ENCODE results near the gene TMEM156.
"Not testable (repeated sequence)": the region's sequence is repeated elsewhere in the genome, so short reads cannot be mapped to it uniquely, and the experiment has no call there.

The TMEM156 gene

DNA sequence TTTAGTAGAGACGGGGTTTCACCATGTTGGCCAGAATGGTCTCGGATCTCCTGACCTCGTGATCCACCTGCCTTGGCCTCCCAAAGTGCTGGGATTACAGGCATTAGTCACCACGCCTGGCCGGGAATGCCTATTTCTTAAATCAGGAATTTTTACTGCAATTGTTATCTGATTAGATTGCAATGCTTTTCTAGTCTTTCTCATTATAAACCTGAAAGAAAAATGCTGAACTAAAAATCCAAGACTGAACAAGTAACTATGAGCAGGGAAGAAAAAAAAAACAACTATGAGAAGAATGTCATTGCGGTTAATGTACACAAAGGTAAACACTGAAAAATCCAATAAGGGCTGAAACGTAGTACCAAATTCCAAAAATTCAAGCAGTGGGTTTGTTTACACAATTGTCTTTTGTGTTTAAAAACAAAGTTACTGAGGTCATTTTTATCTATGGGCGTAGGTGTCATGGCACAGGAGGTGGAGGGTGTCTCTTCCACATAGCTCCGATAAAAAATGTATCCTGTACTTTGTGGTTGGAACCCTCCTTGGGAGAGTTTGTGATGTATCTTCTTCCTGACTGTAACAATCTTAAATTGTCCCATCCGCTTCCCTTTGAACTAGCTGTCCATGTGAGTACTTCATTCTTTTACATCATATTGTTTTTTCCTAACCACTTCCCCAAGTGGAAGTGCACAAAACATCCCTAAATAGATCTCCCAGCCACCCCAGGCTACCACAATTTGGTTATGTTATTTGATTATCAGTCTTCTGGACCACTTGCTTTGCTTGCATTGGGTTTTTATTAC is 11.1 kb upstream of the TMEM156 start:
- DNase-seq = no peak

DNA sequence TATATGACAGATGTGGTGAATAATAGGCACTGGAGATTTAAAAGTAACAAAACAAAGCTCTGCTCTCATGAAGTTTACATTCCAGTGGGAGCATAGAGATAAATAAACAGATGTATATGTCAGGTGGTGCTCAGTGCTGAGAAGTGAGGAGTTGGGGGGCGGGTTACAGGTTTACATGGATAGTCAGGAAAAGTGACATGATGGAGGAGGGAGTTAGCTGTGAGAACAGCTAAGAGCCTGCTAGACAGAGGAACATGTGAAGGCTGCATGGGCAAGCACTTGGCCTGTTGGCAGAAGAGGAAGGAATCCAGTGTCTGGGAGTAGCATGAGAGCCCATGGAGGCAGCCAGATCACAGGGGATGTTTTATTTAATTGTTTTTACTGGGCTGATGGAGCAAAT is 10.2 kb upstream of the TMEM156 start:
- no peak for DNase-seq

DNA sequence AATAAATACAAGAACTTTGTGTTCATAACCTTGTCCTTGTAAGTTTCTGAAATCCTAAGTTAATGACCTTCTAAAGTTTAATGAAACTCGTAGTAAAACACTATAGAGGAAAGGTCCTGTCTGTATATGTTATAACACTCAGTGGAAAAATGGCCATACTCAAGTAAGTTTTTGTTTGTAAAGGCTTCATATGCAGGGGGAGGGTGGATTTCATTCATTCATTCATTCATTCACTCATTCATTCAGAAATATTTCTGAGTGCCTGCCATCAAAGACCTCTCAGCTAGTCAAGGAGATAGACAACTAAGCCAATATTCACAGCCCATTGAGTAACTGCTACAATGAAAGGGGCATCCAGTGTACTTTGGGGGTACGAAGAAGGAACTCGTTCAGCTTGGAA is 6.9 kb upstream of the TMEM156 start:
- DNase-seq = no peak

DNA sequence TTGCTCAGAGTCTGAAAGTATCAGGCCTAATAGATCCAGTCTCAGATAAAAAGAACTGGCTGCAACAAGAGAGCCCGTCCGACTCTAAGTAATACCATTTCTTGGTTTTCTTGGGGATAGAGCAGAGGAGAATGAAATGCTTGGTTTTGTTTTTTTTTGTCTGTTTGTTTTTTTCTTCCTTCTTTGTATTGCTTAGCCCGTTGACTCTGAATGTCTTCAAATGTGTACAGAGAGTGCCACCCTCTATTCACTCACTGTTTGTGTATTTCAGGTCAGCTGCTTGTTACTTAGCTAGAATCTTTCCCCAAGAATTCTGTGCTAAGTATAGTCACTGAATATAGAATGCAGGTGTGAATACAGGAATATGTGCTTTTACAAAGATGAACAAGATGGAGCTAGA is 5.7 kb upstream of the TMEM156 start:
- DNase-seq = no peak

DNA sequence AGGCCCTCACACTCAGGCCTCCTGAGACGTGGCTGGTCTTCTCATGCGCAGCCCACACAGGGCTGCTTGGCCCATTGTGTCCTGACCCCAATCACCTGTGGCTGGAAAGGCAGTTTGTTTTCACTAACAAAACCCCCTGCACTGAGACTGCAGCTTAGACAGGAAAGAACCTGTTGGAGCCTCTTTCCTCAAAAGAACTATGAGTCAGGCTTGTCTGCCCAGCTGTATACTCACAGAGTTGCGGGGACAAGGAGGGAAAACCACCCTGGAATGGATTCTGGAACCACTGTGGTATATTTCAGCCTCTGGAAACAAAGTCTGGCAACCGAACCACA is 5.2 kb upstream of the TMEM156 start:
- no peak for DNase-seq

DNA sequence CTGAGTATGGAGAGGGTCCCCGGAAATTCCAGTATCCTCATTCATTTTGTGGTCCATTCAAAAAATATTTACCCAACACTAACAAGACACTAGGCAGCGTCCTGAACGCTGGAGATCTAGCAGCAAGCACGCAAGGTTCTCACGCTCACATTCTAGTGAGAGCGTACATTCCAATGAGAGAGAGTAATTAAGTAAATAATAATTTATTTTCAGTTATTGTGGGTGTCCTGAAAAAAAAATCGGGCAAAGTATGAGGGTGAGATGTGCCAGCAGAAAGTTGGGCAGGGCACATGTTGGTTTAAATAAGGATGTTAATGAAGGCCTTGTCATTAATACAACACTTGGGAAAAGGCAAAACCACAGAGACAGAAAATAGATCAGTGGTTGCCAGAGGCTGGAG is 4.0 kb upstream of the TMEM156 start:
- no peak for DNase-seq

DNA sequence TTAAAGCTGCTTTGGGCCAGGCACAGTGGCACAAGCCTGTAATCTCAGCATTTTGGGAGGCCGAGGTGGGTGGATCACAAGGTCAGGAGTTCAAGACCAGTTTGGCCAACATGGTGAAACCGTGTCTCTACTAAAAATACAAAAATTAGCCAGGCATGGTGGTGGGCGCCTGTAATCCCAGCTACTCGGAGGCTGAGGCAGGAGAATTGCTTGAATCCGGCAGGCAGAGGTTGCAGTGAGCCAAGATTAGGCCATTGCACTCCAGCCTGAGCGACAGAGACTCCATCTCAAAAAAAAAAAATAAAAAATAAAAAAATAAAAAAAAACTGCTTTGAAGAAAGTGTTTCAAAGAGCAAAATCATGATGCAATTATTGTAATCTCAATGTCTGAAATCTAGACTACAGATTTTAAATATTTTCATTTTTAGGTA is 604 bp downstream of the TMEM156 start:
- not testable (repeated sequence) for DNase-seq

DNA sequence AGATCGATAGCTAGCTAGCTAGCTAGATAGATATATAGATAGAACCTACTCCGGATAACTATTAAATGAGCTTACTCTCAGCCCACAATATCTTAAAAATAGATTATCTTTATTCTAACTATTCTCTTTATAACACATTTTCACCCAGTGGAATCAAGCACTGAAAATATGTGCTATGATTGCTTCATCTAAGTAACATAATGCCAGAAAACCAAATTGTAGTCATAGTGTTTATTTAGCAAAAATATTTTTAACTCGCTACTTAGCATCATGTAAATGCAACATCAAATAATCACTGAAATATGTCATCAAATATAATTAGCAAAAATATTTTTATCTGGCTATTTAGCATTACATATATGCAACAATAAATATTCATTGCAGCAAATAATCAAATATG is 1.5 kb downstream of the TMEM156 start:
- DNase-seq = no peak

DNA sequence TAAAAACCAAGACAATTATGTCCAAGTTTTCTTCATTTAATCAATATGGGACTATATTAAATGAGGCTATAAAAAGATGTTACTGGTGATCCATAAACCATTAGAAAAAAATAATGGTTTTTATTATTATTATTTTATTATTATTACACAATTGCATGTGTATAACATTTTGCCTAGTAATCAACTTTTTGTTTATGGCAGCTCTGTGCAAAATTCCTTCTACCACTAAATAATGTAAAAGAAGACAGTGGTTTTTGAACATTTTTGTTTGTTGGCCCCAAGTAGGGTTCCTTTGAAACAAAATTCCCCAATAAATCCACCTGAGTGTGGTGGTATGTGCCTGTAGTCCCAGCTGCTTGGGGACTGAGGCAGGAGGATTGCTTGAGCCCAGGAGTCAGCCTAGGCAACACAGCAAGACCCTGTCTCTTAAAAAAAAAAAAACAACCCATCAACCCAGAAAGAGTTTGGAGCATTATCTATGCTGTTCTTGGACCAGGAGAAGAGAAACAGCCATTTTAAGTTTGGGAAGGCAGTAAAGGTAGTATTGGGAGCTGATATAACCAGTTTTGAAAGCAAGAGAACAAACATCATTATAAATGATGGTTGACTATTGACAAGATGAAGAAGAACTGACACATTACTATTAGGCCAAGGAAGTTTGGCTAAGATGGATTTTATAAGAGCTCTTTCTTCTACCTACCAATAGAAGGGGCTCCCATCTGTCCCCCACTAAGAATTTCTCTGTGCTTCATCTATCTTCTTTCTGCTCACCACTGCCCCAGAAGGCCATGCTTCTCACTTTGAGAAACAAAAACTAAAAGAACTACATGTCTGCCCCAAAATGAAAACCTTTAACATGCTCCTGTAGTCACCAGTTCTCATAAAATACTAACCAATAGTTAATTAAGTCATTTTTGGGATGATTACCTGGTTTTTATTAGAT is 2.2 kb downstream of the TMEM156 start:
- DNase-seq = no peak

DNA sequence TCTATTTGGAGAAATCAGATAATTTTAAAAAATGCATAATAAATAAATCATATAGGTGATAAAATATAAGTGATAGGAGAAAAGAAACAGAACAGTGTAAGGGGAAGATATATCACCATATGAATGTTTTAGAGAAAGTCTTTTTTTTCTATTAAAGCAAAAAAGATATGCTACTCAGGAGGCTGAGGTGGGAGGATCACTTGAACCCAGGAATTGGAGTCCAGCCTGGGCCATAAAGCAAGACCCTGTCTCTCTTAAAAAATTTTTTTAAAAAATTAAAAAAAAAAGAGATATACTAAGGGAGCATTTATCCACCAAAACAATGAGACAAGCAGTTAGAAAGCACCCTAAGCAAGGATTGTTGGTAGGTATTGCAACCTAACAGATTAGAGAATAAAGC is 6.1 kb downstream of the TMEM156 start:
- no peak for DNase-seq

DNA sequence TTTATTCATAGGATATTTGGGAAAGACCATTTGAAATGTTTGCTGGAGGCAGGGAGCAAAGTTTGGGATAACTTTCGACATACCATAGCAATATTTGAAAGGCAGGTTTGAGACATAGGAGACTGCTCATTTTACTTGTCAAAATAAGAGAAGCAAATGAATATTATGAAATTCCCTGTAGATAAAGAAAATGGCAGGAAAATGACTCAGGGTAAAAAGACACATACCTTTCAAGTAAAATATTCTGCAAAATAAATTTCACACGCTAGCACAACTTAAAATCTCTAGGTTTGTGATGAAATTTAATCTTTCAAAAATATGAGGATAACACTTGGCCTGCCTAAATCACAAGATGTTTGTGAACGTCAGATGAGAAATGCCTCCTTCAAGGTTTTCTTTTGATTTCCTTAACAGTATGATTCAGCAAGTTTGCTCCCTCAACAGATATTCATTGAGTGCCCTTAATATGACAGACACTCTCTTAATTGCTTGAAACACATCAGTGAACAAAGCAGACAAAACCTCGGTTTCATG is 6.6 kb downstream of the TMEM156 start:
- DNase-seq = no peak

DNA sequence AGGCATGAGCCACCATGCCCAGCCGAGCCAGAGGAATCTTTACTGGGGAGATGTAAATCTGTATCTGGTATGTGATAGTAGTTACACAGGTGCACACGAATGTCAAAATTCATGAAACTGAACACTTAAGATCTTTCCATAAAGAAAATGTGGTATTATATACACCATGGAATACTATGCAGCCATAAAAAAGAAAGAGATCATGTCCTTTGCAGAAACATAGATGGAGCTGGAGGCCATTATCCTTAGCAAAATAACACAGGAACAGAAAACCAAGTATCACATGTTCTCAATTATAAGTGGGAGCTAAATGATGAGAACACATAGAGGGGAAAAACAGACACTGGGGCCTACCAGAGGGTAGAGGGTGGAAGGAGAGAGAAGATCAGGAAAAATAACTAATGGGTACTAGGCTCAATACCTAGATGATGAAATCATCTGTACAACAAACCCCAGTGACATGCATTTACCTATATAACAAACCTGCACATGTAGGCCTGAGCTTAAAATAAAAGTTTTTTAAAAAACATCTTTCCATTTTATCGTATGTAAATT is 7.8 kb downstream of the TMEM156 start:
- no peak for DNase-seq

DNA sequence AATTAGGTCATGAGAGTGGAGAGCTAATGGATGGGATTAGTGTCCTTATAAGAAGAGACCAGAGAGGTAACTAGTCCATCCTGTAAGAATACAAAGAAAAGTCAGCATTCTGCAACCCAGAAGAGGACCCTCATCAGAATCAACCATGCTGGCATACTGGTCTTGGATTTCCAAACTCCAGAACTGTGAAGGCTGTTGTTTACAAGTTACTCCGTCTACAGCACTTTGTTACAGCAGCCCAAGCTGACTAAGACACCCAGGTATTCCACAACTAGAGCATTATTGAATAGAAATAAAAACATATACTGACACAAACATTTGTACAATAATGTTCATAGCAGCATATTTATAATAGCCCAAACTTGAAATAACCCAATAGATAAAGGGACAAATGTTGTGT is 9.2 kb downstream of the TMEM156 start:
- DNase-seq = no peak

DNA sequence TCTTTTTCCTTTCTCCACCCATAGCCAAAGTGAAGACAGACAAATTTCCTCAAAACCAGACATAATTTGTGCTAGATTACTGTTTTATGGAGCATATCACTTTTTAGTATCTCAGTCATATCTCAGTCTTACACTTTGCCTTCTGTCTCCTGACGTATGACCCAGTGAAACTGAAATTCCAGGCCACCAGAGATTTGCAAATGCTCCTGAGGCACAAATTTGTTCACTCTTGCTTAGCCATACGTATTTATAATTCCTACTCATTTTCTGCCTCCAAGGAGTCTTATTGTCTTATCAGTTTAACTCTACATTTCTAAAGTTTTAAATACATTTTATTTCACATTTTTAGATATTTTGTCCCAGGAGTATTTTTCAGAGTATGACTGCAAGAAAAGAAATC is 10.0 kb downstream of the TMEM156 start:
- DNase-seq = no peak

DNA sequence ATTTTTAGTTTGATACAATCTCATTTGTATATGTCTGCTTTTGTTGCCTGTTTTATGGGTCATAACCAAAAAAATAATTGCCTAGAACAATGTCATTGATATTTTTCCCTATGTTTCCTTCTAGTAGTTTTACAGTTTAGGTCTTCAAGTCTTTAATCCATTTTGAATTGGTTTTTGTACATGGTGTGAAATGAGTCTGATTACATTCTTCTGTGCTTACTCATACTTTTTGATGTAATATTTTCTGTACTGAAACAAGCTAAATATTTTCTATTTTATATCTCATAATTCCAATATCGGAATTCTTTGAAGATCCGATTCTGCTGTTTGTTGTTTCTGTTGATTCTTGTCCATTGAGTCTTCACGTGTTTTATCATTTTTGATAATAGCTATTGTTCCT is 10.6 kb downstream of the TMEM156 start:
- DNase-seq = no peak

DNA sequence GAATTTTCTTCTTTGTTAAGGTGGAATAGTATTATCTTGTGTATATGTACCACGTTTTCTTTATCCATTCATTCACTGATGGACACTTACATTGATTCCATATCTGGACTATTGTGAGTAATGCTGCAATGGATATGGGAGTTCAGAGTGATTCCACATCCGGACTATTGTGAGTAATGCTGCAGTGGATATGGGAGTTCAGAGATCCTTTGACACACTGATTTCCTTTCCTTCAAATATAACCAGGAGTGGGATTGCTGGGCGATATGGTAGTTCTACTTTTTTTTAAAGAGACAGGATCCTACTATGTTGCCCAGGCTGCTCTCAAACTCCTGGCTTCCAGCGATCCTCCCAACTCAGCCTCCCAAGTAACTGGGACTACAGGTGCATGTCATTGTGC is 12.1 kb downstream of the TMEM156 start:
- DNase-seq = no peak

DNA sequence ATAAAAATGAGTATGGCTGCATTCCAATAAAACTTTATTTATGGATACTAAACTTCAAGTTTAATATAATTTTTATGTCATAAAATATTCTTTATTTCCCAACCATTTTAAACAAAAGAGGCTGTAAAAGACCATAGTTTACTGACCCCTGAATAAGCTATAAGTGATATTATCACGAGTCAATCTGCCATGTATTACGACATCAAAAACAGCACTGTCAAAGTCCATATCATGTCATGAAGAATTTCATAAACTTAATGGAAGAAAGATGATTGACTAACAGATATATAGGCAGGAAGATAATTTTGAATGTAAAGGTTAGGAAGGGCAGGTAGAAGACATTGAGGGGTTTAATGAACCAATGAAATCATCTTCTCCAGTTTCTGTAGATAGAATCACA is 18.2 kb downstream of the TMEM156 start:
- no peak for DNase-seq

DNA sequence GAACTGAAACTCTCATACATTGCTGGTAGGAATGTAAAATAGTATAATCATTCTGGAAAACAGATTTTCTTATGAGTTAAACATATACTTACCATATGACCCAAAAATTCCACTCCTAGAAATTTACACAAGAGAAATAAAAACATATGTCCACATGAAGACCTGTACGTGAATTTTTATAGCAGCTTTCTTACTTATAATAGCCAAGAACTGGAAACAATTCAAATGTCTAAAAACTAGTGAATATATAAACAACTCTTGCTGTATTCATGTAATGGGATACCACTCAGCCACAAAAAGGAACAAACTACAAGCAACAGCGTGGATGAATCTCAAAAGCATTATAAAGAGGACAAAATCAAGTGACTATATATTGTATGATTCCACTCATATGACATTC is 27.5 kb downstream of the TMEM156 start:
- no peak for DNase-seq

DNA sequence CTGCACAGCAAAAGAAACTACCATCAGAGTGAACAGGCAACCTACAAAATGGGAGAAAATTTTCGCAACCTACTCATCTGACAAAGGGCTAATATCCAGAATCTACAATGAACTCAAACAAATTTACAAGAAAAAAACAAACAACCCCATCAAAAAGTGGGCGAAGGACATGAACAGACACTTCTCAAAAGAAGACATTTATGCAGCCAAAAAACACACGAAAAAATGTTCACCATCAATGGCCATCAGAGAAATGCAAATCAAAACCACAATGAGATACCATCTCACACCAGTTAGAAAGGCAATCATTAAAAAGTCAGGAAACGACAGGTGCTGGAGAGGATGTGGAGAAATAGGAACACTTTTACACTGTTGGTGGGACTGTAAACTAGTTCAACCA is 30.2 kb downstream of the TMEM156 start:
- DNase-seq = not testable (repeated sequence)

DNA sequence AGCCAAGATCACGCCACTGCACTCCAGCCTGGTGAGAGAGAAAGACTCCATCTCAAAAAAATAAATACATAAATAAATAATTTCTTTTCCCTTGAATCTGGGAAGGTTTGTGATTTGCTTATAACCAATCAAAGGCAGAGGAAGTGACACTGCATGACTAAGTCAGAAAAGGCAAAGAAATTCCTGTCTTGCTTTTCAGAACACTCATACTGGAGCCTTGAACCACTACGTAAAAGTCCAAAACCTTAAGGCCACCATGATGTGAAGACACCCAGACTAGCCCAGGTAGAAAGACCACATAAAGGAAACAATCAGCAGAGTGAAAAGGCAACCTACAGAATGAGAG is 36.6 kb downstream of the TMEM156 start:
- no peak for DNase-seq

DNA sequence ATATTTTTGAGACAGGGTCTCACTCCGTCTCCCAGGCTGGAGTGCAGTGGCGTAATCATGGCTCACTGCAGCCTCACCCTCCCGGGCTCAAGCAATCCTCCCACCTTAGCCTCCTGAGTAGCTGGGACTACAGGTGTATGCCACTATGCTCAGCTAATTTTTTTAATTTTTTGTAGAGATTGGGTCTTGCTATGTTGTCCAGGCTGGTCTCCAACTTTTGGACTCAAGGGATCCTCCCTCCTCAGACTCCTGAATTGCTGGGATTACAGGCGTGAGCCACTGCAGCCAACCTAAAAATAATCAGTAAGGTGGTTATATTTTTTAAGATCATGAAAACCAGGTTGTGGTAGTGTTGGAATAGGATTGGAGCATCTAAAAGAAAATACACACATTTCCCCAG is 38.1 kb downstream of the TMEM156 start:
- DNase-seq = no peak

DNA sequence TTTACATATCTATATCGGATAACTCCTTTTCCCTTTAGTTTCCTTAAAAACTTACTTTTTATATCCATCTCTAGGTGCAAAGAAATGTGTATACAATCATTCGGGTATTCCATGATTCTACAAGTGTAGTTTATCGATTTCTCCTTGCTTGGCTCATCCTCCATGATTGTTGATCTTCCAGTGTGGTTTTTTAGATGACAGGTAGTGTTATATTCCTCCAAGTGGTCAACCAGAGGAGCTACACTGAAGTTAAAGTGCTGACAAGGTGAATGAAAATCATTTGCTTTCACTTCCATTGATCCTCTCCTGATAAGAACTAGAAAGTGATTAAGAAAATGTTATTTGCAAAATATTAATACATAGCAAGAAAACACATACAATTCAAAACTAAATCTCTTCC is 38.5 kb downstream of the TMEM156 start:
- no peak for DNase-seq

DNA sequence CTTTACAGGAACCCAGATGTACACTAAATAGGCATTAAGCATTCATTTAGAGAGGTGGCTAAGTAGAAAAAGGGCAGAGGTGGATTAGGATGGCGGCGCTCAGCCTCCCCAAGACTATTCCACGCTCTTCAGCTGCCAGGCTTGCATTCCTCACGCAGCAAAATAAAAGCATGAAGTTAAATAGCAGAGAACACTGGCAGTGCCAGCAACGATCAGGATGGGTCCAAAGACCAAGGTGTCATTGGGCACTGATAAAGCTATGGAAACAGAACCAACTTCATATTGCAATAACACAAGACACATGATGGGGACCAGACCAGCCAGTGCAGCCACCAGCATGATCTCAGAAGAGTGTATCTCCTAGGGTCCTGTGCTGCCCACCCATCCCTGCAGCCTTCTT is 42.0 kb downstream of the TMEM156 start:
- no peak for DNase-seq

DNA sequence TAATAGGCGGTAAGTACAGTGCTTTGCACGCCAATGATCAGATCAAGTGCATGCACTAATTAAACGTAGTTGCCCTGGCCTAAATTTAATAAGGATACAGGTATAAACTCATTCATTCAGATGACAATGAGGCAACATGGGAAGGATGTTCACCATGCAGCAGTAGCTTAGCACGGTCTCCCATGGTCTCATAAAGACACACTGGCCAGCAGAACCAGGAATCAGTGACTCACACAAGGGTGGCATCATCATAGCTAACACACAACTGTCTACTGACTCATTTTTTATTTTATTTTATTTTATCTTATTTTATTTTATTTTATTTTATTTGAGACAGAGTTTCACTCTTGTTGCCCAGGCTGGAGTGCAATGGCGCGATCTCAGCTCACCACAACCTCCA is 42.7 kb downstream of the TMEM156 start:
- no peak for DNase-seq

All from NK-92 treated with Interleukin-12 subunit alpha and Interleukin-12 subunit beta, amount 100 ng/mL, for 24 hours (cell line).